GM12892 (cell line): Measurements from ENCODE around the gene COG2.

Source experiments
- DNase-seq: peaks from one replicate; pipeline ENCODE4 v3.0.0; 2011; ENCODE audit not compliant: insufficient read length
- FAIRE-seq: peaks from 2 replicates; lab custom pipeline; 2011; peaks lifted over from hg19 to GRCh38; lab: Jason Lieb, UNC
- POLR2A ChIP-seq: IDR thresholded peaks from 2 replicates; pipeline ENCODE4 v1.6.1; 2011; ENCODE audit warnings: low read depth, low read length, control low read depth
- POLR2AphosphoS5 ChIP-seq: IDR thresholded peaks from 2 replicates; pipeline ENCODE4 v1.6.1; 2011; ENCODE audit warnings: low read depth, low read length, control low read depth
- TAF1 ChIP-seq: IDR thresholded peaks from 2 replicates; pipeline ENCODE4 v1.6.1; 2011; ENCODE audit warnings: low read depth, mild to moderate bottlenecking, control low read depth, low read length, borderline replicate concordance

COG2 gene

DNA sequence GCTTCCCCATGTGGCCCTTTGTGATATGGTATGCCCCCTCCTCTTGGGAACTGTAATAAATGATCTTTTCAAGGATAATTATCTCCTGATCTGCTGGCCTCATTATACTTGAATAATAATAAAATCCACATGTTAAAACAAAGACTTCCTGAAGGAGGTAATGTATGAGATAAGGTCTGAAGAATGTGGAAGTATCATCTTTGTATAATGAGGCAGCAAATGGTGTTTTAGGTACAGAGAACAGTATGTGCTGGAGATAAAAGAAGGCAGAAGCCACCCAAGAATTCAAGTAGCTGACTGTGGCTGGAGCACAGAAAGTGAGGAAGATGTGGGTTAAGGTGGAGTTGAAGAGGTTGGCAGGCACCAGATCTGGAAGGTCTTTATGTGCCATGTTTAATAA is 12.8 kb upstream of the COG2 start:
- no peak for FAIRE-seq
- DNase-seq, result no peak
- TF ChIP-seq POLR2AphosphoS5, result no peak
- TF ChIP-seq POLR2A, result no peak
- no peak for TF ChIP-seq TAF1

GRCh38 chr1:230631477-230631876 is 10.8 kb upstream of the COG2 start:
- TF ChIP-seq POLR2A (no peak), TAF1 (no peak), POLR2AphosphoS5 (no peak)
- no peak for DNase-seq
- FAIRE-seq, result no peak

DNA sequence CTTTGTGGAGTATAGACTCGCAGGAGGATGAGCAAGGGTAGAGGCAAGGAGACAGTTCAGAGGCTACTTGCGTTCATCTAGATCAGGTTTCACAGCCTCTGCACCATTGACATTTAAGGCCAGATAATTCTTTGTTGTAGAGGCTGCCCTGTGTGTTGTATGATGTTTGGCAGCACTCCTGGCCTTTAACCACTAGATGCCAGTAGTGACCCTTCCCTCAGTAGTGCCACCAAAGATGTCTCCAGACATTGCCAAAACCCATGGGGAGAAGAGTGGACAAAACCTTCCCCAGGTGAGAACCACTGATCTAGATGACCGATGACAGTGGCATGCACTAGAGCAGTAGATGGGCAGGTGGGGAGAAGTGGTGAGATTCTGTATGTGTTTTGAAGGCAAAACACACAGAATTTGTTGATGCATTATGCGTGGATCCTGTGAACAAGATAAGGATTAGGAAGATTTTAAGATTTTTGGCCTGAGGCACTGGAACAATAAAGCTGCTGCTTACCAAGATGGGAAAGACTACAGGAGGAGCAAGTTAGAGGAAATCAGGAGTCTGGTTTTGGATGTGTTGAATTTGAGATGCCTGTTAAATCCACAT is 9.9 kb upstream of the COG2 start:
- no peak for FAIRE-seq
- no peak for DNase-seq
- TF ChIP-seq POLR2A (no peak), TAF1 (no peak), POLR2AphosphoS5 (no peak)

DNA sequence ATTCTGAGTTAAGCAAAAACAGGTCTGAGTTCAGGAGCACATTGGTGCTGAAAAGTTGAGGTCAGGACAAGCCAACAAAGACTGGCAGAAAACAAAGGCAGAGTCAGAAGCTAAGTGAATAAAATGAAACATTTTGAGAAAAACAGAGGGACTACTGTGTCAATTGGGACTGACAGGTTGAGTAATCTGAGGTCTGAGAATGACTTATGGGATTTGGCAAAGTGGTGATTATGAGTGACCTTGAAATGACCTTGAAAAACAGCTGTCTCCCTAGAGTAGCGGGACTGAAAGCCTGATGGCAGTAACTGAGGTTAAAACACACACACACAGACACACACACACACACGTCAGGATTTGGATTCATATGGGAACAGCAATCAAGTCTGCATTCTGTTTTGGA is 8.8 kb upstream of the COG2 start:
- TF ChIP-seq POLR2A (no peak), POLR2AphosphoS5 (no peak), TAF1 (no peak)
- DNase-seq (no peak), FAIRE-seq (no peak)

DNA sequence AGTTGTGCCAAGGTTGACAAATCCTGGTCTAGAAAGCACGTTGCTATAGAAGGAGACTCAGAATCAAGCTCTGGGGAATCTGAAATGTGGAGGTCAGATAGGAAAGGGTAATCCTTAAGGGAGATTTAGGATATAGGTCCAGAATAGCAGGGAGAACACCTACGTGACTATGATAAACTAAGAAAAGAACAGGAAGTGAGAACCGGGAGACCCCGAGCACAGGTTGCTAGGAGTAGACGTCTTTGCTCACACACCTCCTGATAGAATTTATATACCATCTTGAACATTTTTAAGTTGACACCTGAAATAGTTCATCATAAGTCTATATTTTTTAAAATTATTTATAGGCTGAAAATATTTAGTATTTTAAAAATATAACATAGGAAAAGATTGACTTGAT is 7.9 kb upstream of the COG2 start:
- no peak for FAIRE-seq
- no peak for DNase-seq

DNA sequence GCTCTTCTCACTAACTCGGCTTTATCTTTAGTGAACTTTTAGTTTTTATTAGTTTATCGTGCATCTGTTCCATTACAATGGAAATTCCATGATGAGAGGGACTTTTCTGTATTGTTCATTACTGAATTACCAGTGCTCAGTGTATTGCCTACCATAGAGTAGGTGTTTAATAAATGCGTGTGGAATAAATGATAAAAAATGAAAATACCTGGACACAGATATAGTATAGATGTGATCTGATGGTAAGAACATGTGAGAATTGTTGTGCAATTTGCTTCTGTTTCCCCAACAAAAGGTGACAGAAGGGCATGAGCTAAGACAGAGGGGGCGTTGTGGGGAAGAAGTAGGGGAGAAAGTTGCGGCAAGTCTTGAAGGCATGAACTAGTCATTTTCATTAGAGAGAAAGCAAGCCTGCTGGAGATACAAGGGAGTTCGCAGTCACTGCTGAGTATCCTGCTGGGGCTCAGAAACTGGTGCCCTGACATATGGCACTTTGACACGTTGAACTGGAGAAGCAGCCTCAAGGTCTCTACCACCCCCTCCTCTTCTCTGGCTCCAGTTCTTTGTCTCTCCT is 5.6 kb upstream of the COG2 start:
- TF ChIP-seq POLR2AphosphoS5 (no peak), POLR2A (no peak), TAF1 (no peak)
- FAIRE-seq, result no peak
- DNase-seq, result no peak

More for the DNA sequence above, 7.9 kb upstream of the COG2 start:
- TF ChIP-seq POLR2A (no peak), POLR2AphosphoS5 (no peak), TAF1 (no peak)

GRCh38 chr1:230639714-230640209 is 2.5 kb upstream of the COG2 start:
- FAIRE-seq (no peak), DNase-seq (no peak)
- TF ChIP-seq TAF1, result no peak
- no peak for TF ChIP-seq POLR2A
- no peak for TF ChIP-seq POLR2AphosphoS5

- DNase-seq (no peak), FAIRE-seq (no peak)
- TF ChIP-seq TAF1 (no peak), POLR2AphosphoS5 (no peak), POLR2A (no peak)
These were observed 935 bp upstream of the COG2 start for GRCh38 chr1:230641346-230641745.

DNA sequence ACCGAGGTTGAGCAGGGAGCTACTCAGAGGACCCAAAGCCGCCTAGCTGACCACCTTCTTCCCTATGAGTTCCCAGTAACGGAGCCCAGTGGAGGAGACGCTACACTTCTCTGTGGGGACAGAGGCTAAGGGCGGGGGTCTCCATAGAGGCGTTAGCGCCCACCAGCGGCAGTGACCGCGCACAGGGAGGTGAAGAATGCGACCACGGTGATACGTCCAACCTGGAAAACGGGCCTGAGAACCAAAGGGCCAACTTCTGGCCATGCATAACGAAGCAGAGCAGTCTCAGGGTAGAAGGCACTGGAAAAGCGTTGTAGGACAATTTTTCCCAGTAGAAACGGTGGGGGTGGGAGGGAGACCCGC is 400 bp upstream of the COG2 start:
- FAIRE-seq, result no peak
- DNase-seq, result no peak
- no peak for TF ChIP-seq TAF1
- no peak for TF ChIP-seq POLR2A
- no peak for TF ChIP-seq POLR2AphosphoS5

GRCh38 chr1:230643908-230644307 is 1.6 kb downstream of the COG2 start:
- TF ChIP-seq POLR2AphosphoS5 (no peak), POLR2A (no peak), TAF1 (no peak)
- FAIRE-seq, result peak; percentile 21
- DNase-seq, result no peak

GRCh38 chr1:230646710-230647302 is 4.5 kb downstream of the COG2 start:
- DNase-seq, result no peak
- TF ChIP-seq TAF1 (no peak), POLR2AphosphoS5 (no peak), POLR2A (no peak)
- FAIRE-seq, result no peak

GRCh38 chr1:230647321-230647720 is 5.0 kb downstream of the COG2 start:
- DNase-seq (no peak), FAIRE-seq (no peak)
- TF ChIP-seq TAF1 (no peak), POLR2A (no peak), POLR2AphosphoS5 (no peak)
